RWPE1 (cell line): ENCODE results near the gene BMPR1B.

Experiments
- CTCF ChIA-PET: fragments of 350-600 bp; sonication (Branson Sonifier 250); formaldehyde crosslinking; extraction: SDS; loops from one replicate; lab custom pipeline; 2021; lab: Yijun Ruan, JAX
- POLR2A ChIA-PET: fragments of 400-600 bp; formaldehyde crosslinking; extraction: SDS; loops from one replicate; lab custom pipeline; 2020; ENCODE audit warnings: antibody characterized with exemption; ENCODE audit not compliant: low non-redundant PET; lab: Yijun Ruan, JAX
- DNase-seq: peaks from one replicate; pipeline ENCODE4 v3.0.0; 2012; ENCODE audit warnings: low spot score
- H3K27ac ChIP-seq: fragments of 450-650 bp; 2 replicates; pipeline ENCODE4 v1.5.1; 2017
- CTCF ChIP-seq: fragments of 450-650 bp; conservative IDR thresholded peaks from 2 replicates; pipeline ENCODE4 v1.5.1; 2017; ENCODE audit warnings: low read depth, mild to moderate bottlenecking

The BMPR1B gene

DNA sequence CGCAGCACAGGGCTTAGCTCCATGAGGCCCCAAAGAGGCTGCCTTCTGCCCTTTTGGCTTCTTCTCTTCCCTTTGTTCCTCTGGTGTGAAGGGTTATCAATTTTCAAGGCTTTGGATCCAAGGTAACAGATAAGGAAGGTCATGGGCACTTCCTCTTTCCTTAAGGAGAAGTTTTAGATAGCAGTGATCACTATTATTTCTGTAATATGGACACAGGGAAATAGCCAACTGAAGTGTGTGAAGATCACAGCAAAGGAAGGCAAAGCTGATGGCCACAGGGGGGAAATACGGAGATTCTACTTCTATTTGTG, 424.2 kb downstream of the BMPR1B start:
- POLR2A ChIA-PET = no interaction called here
- no peak for DNase-seq
- H3K27ac ChIP-seq = no peak overlapping the region
- CTCF ChIA-PET = interaction anchor here (0.6 kb wide), 2 partner anchors 25 to 605 kb away, joined by 4 to 5 read pairs; no protein-coding TSS in a partner anchor
- TF ChIP-seq CTCF = no peak

- DNase-seq = no peak
- ChIA-PET POLR2A (no interaction called here), CTCF (interaction anchor here (0.5 kb wide), 1 partner anchor 1222 kb away, joined by 5 read pairs; no protein-coding TSS in a partner anchor)
- H3K27ac ChIP-seq = no peak overlapping the region
- TF ChIP-seq CTCF = no peak
These were observed 426.1 kb downstream of the BMPR1B start for GRCh38 chr4:95183656-95184408.

DNA sequence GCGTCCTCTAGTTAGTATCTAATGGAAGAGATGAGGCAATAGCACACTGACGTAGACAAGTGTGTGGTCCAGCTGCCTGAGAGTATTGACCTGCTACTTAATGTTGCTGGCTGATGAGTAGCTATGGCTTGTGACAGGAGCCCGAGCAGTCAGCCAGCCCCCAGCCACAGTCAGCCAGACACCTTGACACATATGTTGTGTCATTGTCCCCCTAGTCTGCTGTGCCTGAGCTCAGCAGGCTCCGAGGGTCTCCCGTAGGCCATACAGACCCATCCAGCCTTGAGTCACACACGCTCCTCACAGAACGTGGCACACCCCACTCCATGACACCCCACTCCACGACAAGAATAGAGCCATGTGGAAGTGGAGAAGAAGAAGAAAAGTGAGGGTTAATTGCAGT, 428.9 kb downstream of the BMPR1B start:
- DNase-seq = no peak
- TF ChIP-seq CTCF = no peak
- H3K27ac ChIP-seq = no peak overlapping the region
- ChIA-PET POLR2A (no interaction called here), CTCF (interaction anchor here (0.6 to 0.9 kb wide), 3 partner anchors 312 to 1511 kb away, joined by 3 to 6 read pairs (median 3); no protein-coding TSS in a partner anchor)

DNA sequence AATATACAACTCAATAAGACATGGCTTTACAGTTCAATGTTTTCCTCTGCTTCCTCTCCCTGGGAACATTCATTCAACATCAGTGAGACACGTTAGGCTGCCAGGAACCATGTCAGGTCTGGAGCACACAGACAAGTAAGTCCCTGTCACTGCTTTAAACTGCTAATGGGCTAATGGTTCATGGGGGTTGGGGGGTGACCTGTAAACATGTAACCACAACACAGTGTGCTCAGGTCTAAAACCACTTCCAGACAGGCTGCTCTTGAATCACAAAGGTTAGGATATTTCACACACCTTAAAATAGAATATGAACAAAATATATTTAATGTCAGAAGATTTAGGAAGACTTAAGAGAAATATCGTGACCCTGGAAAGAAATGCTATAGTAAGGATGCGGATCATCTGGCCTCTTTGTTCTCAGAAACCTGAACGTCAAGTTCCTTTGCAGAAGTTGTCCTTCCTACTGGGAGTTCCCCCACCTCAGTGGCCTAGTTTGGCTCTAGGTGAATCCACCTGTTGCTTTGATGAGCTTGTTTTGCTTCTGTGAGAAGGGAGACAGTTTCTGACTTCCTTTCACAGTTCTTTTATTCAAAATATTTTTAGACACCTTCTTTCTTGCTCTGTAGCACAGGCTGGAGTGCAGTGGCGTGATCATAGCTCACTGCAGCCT, 431.1 kb downstream of the BMPR1B start:
- TF ChIP-seq CTCF = no peak
- ChIA-PET POLR2A (no interaction called here), CTCF (no interaction called here)
- H3K27ac ChIP-seq = no peak overlapping the region
- DNase-seq = no peak

- H3K27ac ChIP-seq = no peak overlapping the region
- TF ChIP-seq CTCF = no peak
- DNase-seq = no peak
- ChIA-PET POLR2A (no interaction called here), CTCF (no interaction called here)
These were observed 433.1 kb downstream of the BMPR1B start for GRCh38 chr4:95190751-95191436.

DNA sequence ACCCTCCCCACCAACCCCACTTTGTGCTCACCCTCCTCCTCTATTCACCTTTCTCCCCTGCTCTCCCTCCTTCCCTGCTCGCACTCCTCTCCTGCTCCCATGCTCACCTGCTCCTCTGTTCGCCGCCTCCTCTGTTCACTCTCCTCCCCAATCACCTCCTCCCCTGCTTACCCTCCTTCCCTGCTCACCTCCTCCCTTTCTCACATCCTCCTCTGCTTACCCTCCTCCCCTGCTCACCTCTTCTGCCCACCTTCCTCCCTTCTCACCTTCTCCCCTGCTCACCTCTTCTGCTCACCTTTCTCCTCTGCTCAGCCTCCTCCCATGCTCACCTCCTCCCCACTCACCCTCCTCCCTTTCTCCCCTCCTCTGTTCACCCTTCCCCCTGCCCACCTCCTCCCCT, 433.8 kb downstream of the BMPR1B start:
- ChIA-PET CTCF (no interaction called here), POLR2A (no interaction called here)
- H3K27ac ChIP-seq = no peak overlapping the region
- DNase-seq = no peak
- TF ChIP-seq CTCF = no peak
